DMS 273 treated with DMSO at 0.1 percent for 48 hours (cell line): ENCODE results near the gene PPT2.
"Not testable (repeated sequence)": the region's sequence is repeated elsewhere in the genome, so short reads cannot be mapped to it uniquely, and the experiment has no call there.

Experiments
- DNase-seq: peaks from one replicate; lab custom pipeline; 2025; lab: John Stamatoyannopoulos, UW

PPT2 gene

GRCh38 chr6:32189742-32190053, 35.8 kb downstream of the PPT2 start:
- no peak for DNase-seq

- peak; percentile 68 for DNase-seq
These were observed 36.3 kb downstream of the PPT2 start, which contains the start of gene PBX2 for GRCh38 chr6:32190054-32190851. TSS of gene PBX2 (minus strand) at chr6:32190202. CDS start at chr6:32189915, 287 bp downstream.

GRCh38 chr6:32190911-32191677, 37.2 kb downstream of the PPT2 start:
- DNase-seq = no peak

- no peak for DNase-seq
These were observed 38.0 kb downstream of the PPT2 start for GRCh38 chr6:32191696-32192607.

GRCh38 chr6:32192608-32193039, 38.7 kb downstream of the PPT2 start, which contains the start of gene GPSM3:
TSS of gene GPSM3 (minus strand) at chr6:32192643. CDS start at chr6:32192513, 130 bp downstream.
- no peak for DNase-seq

GRCh38 chr6:32193096-32193495, 39.2 kb downstream of the PPT2 start:
- not testable (repeated sequence) for DNase-seq

- no peak for DNase-seq
These were observed 40.4 kb downstream of the PPT2 start for GRCh38 chr6:32194388-32194787.

GRCh38 chr6:32194825-32195651, 41.1 kb downstream of the PPT2 start:
- DNase-seq = peak; percentile 34

GRCh38 chr6:32195652-32195901, 41.6 kb downstream of the PPT2 start:
- peak; percentile 97 for DNase-seq

- DNase-seq = no peak
These were observed 42.2 kb downstream of the PPT2 start for GRCh38 chr6:32195902-32196681.

GRCh38 chr6:32196682-32197616, 43.0 kb downstream of the PPT2 start:
- no peak for DNase-seq

- no peak for DNase-seq
These were observed 44.4 kb downstream of the PPT2 start for GRCh38 chr6:32198345-32198696.

- DNase-seq = no peak
These were observed 44.9 kb downstream of the PPT2 start for GRCh38 chr6:32198866-32199265.

GRCh38 chr6:32200711-32201475, 47.0 kb downstream of the PPT2 start:
- no peak for DNase-seq

- no peak for DNase-seq
These were observed 48.2 kb downstream of the PPT2 start for GRCh38 chr6:32202186-32202585.

GRCh38 chr6:32203426-32204267, 49.7 kb downstream of the PPT2 start:
- no peak for DNase-seq

- DNase-seq = no peak
These were observed 50.4 kb downstream of the PPT2 start for GRCh38 chr6:32204268-32204715.

GRCh38 chr6:32208996-32209395, 55.1 kb downstream of the PPT2 start:
- no peak for DNase-seq
